ENCODE data around the gene OSMR.

DNA sequence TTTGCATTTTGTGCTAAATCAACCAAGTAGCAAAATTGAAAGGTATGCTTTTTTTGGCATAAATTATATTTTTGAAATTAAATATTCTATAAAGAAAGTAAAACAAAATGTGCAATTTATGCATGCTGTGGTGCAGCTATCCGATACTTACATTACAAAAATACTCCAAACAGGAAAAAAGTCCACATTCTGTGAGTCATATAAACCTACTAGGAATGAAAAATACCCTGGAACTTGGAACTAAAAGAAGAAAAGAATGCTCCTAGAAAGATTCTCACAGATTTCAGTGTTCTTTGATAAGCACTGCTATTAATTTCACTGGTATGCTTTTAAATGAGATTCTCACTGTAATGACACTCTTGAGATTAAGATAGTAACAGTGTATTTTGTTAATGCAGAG lies 92.6 kb downstream of the OSMR start:
- TF ChIP-seq CTCF (IDR thresholded peaks at IDR 0.05) (no peak), MAFK (IDR thresholded peaks at IDR 0.05; ENCODE audit: partially characterized antibody) (no peak)

Data from A549 (cell line).